Activated CD8-positive, alpha-beta memory T cell treated with anti-CD3 and anti-CD28 coated beads, Interleukin-2, amount 50 U/mL, for 4 hours (primary cell): Measurements from ENCODE around the gene PEX11G.
"Not testable (repeated sequence)": the region's sequence is repeated elsewhere in the genome, so short reads cannot be mapped to it uniquely, and the experiment has no call there.

ENCODE experiments used
- DNase-seq: peaks from one replicate; pipeline ENCODE4 v3.0.0-alpha.2; 2020

The PEX11G gene

DNA sequence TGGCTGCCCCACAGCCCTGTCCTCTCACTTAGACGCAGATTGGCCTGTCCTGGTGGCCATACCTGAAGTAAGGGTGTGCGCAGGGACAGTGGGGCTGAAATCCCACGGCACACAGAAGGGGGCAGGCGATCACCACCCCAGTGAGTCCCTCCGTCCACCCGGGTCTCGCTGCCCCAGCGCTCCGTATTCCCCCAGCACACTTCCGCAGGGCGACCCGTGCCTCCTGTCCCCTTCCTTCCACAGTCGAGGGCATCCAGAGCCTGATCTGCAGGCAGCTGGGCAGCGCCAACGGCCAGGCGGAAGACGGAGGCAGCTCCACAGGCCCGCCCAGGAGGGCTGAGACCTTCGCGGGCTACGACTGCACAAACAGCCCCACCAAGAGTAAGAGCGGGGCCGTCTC is 25.3 kb downstream of the PEX11G start:
- DNase-seq, result no peak

DNA sequence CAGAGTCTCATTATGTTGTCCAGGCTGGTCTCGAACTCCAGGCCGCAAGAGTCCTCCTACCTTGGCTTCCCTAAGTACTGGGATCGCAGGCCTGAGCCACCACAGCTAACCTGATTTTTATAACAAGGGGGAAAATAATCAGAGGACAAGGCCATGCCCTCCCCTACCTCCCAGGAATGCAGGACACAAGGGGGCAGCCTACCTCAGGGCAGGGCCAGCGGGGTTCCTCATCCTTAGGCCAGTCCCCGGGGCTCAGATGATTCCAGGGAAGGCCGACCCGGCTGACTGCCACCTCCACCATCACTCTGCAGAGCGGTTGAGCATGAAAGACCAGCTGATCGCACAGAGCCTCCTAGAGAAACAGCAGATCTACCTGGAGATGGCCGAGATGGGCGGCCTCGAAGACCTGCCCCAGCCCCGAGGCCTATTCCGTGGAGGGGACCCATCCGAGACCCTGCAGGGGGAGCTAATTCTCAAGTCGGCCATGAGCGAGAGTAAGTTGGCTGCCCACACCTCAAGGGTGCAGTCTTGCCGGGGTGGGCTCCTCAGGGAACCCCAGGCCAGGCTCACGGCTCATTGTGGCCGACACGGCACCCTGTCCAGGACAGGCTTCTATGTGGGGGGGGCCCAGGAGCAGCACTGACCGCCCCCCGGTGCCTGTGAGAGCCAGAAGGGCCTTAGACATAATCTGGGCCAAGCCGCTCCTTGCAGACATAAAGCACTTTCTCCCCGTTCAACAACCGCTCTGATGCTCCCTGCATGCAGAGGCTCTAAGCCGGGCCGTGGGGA is 26.8 kb downstream of the PEX11G start:
- no peak for DNase-seq

DNA sequence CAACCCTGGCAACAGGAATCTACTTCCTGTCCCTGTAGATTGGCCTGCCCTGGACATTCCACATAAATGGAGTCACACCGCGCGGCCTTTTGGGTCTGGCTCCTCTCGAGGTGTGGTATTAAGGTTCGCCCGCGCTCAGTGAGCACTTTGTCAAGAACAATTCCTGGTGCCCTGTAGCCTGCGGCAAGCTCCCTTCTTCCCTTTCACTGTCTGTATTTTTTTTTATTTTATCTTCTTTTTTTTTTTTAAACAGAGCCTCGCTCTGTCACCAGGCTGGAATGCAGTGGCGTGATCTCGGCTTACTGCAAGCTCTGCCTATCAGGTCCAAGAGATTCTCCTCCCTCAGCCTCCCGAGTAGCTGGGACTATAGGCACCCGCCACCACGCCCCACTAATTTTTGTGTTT is 28.3 kb downstream of the PEX11G start:
- DNase-seq, result no peak

DNA sequence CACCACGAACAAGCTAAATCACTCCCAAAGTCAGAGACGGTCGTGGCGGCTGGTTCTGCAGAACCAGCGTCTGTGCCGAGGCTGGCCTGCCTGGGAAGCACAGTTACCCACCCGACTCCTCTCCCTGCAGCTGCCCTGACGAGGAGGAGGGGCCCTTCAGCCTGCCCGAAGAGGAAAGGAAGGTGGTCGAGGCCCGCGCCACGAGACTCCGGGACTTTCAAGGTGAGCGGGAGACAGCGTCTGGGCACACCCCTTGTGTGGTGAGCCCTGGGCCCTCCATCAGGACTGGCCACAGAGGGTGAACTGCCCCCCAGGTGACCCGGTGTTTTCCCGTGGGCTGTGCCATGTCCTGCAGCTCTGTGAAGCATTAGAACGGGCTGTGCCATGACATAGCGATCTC is 29.1 kb downstream of the PEX11G start:
- no peak for DNase-seq

DNA sequence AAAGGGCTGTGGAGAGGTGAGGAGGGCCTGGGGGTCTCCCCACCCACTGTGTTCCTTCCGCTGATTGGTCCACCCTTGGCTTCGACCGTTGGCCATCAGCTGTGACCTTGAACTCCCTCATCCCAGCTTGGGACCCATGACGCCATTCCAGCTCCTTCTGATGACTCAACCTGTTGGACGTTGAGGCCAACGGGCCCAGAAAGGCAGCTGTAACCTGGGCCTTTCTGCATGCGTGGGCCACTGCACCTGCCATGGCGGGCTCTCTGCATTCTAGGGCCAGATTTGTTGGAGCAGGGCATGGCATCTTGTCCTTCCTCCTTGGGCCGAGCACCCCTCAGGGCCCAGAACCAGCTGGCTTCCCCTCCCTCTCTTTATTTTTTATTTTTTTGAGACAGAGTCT is 30.2 kb downstream of the PEX11G start:
- DNase-seq, result no peak

DNA sequence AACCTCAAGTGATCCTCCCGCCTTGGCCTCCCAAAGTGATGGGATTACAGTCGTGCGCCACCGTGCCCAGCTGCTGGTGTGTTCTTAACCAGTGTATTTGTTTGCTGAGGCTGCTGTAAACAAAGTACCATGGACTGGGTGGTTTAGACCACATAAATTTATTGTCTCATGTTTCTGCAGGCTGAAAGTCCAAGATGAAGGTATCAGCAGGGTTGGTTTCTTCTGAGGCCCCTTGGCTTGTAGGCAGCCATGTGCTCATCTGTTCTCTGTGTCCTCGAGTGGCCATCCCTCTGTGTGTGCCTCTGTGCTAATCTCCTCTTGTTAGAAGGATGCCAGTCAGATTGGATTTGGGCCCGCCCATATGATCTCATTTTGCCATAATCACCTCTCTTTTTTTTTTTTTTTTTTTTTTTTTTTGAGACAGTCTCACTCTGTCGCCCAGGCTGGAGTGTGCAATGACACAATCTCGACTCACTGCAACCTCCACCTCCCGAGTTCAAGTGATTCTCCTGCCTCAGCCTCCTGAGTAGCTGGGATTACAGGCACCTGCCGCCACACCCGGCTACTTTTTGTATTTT is 31.8 kb downstream of the PEX11G start:
- no peak for DNase-seq

DNA sequence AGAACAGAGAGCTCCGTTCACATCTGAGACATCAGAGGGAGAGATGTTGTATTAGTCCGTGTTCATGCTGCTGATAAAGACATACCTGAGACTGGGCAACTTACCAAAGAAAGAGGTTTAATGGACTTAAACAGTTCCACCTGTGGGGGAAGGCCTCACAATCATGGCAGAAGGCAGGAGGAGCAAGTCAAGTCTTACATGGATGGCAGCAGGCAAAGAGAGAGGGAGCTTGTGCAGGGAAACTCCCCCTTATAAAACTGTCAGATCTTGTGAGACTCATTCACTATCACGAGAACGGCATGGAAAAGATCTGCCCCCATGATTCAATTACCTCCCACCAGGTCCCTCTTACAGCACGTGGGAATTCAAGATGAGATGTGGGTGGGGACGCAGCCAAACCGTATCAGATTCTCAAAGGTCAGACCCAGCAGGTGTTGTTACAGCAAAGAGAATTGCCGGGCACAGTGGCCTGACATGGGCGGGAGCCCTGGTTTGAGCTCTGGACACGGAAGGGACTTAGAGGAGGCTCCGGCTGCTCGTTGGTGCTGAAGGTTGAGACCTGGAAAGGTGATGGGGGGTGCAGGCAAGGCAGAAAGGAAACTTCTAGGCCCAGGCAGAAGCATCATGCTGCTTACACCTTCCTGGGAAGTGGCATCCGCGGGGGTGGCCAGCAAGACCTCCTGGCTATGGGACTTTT is 33.1 kb downstream of the PEX11G start:
- DNase-seq, result no peak

DNA sequence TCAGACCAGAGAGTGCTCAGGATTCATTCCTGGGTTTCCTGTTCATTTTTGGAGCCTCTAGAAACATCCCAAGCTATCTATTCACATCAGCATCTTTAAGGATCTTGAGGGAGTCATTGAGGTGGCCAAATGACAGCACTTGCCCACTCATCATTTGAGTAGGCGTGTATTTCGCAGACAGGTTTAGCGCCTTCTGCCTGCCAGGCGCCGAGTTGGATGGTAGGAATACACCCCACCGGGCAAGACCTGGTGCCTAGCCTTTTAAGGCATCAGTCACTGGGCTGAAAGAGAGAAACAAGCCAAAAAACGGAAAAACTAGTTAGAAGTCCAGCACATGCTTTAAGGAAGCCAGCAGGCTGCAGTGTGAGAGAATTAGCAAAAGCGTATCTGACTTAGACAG is 33.8 kb downstream of the PEX11G start:
- no peak for DNase-seq

DNA sequence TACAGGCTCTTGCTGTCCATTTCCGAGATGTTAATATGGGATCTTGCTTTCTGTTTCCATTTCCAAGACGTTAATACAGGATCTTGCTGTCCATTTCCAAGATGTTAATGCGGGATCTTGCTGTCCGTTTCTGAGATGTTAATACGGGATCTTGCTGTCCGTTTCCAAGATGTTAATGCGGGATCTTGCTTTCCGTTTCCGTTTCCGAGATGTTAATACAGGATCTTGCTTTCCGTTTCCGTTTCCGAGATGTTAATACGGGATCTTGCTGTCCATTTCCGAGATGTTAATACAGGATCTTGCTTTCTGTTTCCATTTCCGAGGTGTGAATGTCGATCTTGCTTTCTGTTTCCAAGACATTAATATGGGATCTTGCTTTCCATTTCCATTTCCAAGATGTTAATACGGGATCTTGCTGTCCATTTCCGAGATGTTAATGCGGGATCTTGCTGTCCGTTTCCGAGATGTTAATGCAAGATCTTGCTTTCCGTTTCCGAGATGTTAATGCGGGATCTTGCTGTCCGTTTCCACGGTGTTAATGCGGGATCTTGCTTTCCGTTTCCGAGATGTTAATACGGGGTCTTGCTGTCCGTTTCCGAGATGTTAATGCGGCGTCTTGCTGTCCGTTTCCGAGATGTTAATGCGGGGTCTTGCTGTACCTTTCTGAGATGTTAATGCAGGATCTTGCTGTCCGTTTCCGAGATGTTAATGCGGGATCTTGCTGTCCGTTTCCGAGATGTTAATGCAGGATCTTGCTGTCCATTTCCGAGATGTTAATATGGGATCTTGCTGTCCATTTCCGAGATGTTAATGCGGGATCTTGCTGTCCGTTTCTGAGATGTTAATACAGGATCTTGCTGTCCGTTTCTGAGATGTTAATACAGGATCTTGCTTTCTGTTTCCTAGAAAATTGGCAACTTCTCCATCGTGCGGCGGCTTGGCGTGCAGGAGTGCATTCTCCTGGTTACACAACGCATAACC is 38.3 kb downstream of the PEX11G start:
- DNase-seq, result no peak

DNA sequence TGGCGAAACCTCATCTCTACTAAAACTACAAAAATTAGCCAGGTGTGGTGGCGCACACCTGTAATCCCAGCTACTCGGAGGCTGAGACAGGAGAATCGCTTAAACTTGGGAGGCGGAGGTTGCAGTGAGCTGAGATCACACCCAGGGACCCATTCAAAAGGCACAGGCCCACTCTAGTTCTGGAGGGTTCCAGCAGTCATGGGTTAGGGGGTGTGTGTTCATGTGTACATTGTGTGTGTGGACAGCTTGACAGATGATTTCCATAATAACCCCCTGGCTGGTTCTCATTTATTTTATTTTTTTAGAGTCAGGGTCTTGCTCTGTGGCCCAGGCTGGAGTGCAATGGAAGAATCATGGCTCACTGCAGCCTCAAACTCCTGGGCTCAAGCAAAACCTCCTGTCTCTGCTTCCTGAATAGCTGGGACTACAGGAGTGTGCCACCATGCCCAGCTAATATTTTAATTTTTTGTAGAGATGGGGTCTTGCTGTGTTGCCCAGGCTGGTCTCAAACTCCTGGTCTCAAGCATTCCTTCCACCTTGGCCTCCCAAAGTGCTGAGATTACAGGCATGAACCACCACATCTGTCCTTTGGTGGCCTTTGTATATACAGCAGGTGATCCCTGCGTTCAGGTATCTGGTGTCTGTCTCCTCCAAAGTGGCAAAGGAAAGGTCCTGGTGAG is 39.3 kb downstream of the PEX11G start:
- not testable (repeated sequence) for DNase-seq

DNA sequence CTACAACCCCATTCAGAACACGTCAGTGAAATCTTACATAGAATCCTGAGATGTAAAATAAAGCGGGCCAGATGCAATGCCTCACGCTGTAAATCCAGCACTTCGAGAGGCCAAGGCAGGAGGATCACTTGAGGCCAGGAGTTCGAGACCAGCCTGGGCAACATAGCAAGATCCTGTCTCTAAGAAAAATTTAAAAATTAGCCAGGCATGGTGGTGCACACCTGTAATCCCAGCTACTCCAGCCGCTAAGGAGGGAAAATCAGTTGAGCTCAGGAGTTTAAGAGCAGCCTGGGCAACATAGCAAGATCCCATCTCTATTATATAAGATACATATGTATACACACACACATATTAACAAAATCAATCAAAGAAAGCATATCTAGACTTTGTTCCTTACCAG is 41.2 kb downstream of the PEX11G start:
- DNase-seq, result no peak

DNA sequence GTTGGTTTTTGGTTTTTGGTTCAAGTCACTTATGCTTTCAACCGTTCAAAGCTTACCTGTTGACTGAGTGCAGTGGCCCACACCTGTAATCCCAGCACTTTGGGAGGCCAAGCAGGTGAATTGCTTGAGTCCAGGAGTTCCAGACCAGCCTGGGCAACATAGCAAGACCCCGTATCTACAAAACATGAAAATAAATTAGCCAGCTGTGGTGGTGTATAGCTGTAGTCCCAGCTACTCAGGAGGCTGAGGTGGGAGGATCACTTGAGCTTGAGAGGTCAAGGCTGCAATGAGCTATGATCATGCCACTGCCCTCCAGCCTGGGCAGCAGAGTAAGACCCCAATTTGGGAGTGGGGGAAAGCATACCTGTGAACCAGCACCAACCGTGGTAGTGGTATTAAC is 43.7 kb downstream of the PEX11G start:
- no peak for DNase-seq

DNA sequence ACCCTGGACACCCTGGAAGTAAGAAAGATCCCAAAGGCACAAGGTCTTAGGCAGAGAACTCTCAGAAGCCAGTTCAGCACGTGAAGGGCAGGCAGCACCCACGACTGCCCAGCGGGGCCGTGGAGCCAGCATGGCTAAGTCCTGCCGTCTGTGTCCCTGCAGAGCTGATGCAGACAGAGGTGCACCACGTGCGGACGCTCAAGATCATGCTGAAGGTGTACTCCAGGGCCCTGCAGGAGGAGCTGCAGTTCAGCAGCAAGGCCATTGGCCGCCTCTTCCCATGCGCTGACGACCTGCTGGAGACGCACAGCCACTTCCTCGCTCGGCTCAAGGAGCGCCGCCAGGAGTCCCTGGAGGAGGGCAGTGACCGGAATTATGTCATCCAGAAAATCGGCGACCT is 44.8 kb downstream of the PEX11G start:
- no peak for DNase-seq

DNA sequence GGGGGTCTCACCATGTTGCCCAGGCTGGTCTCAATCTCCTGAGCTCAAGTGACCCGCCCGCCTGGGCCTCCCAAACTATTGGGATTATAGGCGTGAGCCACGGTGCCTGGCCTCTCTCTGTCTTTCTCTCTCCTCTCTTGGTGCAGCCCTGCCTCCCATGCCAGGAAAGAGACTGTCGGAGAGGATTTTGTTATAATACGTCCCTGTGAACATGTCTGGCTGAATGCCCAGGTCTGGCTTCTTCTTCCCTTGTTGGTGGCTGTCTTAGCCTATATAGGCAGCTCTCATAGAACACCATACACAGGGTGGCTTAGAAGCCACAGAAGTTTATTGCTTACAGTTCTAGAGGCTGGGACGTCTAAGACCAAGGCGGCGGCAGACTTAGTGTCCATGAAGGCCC is 46.4 kb downstream of the PEX11G start:
- no peak for DNase-seq

DNA sequence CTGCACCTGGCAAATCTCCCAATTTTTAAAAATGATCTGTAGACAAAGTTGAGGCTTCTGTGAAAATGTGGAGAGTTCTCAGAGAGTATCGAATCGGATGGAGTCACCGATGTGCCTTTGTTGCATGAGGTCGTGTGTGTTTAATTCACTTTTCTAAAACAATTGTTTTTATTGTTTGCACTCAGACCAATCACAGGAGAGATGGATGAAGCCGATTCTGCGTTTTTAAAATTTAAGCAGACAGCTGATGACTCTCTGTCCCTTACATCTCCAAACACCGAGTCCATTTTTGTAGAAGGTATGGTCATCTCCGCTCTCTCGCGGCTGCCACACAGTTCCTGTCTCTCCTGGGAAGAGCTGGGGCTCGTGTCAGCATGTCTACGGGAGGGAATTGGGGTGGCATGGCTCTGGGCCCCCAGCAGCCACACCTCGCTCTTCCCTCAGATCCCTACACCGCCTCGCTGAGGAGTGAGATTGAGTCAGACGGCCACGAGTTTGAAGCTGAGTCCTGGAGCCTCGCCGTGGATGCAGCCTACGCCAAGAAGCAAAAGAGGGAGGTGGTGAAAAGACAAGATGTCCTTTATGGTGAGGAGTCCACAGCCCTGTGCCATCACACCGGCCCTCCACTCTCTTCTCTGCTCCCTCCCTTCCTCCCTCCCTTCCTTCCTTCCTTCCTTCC is 47.2 kb downstream of the PEX11G start:
- no peak for DNase-seq

DNA sequence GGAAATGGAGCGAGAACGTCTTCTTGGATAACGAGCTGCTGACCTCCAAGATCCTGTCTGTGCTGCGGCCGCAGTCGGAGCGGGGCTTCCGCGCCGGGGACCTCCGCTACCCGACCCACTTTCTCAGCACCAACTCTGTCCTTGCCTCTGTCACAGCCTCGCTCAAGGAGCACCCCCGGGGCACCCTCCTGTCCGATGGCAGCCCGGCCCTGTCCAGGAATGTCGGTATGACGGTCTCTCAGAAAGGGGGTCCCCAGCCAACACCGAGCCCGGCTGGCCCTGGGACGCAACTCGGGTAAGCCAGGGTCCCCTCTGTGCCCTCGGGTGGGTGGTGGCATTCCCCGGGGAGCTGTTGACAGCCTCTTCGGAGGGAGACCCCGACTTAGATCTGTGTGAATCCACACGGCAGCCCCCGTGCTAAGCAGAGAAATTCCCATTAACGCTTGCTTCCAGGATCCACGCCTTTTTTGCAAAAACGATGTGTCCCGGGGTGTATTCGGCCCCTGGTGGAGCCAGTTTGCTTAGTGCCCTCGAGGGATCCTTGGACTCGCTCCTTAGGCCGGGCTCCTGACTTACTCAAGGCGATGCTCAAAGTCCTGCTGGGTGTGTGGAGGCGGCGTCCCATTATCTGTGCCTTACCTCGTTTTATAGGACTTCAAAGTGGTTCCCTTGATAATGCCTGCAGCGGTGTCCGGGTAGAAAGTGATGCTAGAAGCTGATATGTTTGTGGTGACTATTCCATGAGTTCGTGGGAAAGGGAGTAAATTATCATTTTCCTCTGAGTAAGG is 48.5 kb downstream of the PEX11G start:
- no peak for DNase-seq

DNA sequence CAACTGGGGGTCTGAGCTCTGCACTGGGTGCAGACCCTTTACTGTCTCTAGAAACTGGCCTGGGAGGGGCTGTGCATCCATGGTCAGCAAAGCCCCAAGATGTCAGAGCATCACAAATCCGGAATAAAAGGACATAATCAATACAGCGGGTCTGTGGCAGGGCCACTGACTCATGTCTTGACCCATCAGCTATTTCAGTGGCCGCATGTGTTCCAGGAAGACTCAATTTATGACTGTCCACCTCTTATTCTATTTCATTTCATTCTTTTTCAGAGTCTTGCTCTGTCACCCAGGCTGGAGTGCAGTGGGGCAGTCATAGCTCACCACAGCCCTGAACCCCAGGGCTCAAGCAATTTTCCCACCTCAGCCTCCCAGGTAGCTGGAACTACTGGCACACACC is 53.2 kb downstream of the PEX11G start:
- no peak for DNase-seq

DNA sequence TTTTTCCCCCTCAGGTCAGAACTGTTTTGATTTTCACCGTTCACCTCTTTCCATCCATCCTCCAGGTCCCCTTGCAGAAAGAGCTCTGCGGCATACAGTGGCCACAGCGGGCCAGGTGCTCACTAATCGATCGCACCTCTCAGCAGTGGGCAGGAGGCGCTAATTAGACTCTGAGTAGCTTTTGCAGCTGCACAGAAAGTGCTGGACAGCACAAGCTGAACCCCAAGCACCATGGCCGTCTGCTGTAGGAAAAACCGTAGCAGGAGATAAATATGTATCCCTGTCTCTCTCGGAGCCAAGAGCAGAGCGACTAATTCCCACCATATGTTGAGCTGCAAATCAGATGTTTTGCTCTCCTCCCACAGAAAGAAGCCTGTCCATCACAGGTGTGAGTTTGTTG is 54.4 kb downstream of the PEX11G start:
- DNase-seq, result no peak

DNA sequence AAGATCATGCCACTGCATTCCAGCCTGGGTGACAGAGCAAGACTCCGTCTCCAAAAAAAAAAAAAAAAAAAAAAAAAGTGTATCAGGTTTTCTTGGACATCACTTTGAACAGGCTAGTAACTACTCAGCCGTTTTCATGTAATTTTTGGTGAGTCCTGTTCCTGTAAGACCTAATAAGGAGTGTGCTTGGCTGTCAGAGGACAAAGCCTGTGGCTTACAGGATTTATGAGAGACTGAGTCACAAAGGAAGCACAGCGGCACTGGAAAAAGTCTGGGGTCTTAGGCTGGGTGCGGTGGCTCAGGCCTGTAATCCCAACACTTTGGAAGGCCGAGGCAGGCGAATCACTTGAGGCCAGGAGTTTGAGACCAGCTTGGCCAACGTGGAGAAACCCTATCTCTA is 55.4 kb downstream of the PEX11G start:
- not testable (repeated sequence) for DNase-seq

DNA sequence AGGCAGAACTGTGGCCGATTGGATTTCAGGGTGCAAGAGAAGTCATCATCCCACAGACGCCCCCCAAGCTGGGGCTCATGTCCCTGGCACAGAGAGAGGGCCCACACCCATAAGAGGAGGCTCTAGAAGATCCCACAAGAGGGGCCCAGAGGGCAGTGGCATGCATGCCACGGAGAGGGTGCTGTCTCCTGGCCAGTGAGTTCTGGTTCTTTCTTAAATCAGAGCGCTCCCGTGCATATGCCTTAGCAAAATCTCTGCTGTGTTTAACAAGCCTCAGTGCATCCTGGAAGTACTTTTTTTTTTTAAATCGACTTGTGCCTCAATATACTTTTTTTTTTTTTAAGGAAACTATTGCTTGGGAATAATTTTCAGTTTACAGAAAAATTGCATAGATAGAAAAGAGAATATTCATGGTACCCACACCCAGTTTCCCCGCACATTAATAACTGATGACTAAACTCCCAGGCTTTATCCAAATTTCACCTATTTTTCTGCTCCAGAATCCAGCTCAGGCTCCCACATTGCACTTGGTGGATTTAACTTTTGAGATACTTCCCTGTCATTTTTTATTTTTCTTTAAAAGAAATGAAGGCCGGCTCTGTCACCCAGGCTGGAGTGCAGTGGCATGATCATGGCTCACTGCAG is 59.1 kb downstream of the PEX11G start:
- DNase-seq, result no peak
